GM18867 (cell line): Measurements from ENCODE around the gene PPM1B.
"Not testable (repeated sequence)": the region's sequence is repeated elsewhere in the genome, so short reads cannot be mapped to it uniquely, and the experiment has no call there.

ENCODE experiments used
- ATAC-seq: cut with Tn5 transposase; IDR thresholded peaks from one replicate; pipeline ENCODE4 v1.9.1; 2021; ENCODE audit warnings: mild to moderate bottlenecking, moderate library complexity; ENCODE audit not compliant: unreplicated experiment

Gene PPM1B

GRCh38 chr2:44155666-44156446, 12.8 kb upstream of the PPM1B start:
- no peak for ATAC-seq

- ATAC-seq: no peak
These were observed 4.9 kb upstream of the PPM1B start for GRCh38 chr2:44163777-44164176.

- ATAC-seq: no peak
These were observed 4.1 kb upstream of the PPM1B start for GRCh38 chr2:44164617-44165016.

DNA sequence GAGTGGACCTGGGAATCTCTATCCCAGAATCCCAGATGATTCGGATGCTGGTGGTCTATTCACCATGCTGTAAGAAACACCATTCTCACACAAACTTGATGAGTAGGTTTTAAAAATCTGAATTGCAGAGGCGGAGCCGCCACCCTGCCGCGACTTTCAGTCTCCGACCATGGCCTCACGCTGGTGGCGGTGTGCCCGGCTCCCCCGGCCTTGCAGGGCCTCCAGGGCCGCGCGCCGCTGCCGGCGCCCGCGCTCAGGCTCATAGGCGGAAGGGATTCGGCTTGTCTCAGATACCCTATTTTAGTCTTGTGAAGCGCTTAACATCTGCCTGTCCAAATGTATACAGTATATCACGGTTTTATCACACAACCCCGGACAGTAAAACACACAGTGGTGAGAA, 2.6 kb upstream of the PPM1B start:
- no peak for ATAC-seq

DNA sequence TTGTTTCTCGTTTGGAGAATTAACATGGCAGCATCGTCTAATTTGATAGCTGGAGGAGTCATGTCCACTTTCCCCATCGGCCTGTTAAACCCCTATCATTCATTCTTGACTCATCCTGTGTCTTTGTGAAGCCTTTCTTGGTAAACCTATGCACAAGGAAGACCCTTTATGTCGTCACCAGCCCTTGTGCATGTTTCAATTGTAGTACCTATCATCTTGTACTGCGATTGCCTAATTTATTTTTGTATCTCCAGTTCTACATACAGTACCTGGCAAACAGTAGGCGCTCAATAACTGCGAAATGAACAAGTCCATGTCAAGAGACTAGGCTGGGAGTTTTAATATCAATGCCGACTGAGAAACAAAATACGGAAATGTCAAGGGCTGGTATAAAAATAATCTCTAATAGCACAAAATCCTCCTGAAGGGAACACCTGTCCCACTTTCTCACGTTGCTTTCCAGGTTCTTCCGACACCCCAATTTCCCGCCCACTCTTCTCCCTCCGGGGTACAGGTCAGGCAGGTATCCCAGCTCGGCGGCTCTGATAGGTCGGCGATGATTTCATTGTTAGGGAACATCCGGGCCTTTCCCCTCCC, 1.3 kb upstream of the PPM1B start:
- no peak for ATAC-seq

DNA sequence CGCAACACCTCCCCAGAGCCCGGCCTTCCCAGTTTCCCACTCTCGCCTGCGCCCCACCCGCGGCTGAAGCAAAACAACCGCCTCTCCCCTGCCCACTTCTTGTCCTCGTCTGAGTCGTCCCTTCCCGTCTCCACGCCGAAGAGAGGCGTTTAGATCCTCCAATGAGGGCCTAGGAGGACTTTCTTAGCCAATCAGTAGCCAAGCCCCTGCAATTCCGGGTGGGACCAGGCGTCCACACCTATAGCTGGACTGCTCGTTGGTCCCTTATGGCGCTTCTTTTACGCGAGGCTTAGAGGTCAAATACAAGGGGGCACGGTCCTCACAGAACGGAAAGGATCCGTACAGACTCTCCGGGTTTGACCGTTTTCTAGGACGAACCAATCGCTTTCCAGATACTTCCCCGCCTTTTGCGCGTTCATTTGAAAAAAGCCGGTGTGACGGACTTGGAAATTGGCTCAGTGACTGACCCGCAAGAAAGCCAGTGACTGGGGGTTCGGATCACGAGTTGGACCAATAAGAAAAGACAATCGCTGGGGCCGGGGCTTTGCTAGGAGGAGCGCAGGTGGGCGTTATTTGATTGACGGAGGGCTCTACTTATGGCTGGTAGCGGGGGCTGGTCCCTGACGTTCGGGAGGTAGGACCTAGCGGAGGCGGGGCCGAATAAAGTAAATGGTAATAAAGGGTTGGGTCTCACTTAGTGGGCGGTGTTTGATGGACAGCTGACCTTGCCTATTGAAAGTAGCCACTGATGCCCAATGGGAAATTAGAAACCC, 581 bp upstream of the PPM1B start:
- ATAC-seq: peak; percentile 82

DNA sequence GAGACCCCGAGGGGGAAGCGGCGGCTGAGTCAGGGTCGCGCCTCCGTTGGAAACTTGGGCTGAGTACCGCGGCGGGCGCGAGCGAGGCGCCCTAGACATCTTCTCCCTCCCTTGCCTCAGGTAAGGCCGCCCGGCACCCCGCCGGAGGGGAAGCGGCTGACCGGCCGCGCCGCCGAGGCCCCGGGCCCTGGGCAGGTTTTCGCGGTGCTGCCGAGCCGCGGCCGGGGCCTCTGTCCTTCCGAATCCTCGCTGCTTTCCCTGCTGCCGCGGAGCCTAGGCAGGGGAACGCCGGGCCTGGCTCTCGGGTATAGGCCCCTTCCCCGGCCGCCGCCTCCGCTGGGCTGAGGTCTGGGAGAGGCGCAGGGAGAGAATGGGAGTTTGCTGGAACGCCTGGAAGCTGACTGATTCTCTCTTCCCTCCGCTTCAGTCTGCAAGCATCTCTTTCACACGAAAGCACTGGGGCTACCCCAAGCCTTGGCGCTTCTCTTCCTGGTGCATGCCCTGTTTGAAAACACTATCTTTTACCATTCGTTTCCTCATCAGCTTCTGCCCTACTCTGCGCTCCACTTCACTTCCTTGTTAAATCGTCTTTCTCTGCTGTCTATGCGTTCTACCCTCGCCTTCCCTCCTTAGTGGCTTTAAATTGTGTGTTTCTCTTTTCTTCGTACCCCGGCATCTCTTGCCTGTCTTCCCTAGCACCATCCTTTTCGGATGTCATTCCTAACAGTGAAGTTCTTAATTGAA, 652 bp downstream of the PPM1B start:
- peak; percentile 18 for ATAC-seq

GRCh38 chr2:44170311-44170717, 1.6 kb downstream of the PPM1B start:
- no peak for ATAC-seq

GRCh38 chr2:44171018-44171417, 2.3 kb downstream of the PPM1B start:
- no peak for ATAC-seq

GRCh38 chr2:44171442-44171841, 2.8 kb downstream of the PPM1B start:
- not testable (repeated sequence) for ATAC-seq

GRCh38 chr2:44172576-44172975, 3.9 kb downstream of the PPM1B start:
- no peak for ATAC-seq

DNA sequence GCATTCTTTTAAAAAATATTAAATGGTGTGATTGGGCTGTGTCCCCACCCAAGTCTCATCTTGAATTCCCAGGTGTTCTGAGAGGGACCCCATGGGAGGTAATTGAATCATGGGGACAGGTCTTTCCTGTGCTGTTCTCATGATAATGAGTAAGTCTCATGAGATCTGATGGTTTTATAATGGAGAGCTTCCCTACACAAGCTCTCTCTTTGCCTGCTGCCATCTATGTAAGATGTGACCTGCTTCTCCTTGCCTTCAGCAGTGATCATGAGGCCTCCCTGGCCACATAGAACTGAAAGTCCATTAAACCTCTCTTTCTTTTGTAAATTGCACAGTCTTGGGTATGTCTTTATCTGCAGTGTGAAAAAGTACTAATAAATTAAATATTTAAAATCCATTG, 10.3 kb downstream of the PPM1B start:
- ATAC-seq: no peak

DNA sequence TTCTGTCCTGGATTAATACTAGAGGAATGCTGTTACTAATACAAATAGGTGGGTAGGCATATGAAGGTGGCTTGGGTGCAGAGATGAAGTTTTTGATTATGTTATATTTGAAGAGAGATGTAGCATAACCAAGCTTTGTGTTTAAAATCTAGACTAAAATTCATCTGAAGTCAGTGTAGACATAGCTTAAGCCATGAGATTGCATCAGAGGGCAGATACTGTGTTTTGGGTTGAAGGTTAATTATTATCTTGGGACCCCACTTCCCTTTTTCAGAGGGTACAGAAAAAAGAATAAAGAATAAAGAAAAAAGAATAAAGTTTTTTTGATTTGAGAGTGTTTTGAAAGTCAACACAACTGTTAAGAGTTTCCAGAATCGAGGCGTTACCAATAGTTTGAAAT, 13.0 kb downstream of the PPM1B start:
- ATAC-seq: no peak

GRCh38 chr2:44184106-44184505, 15.4 kb downstream of the PPM1B start:
- no peak for ATAC-seq

- no peak for ATAC-seq
These were observed 18.1 kb downstream of the PPM1B start for GRCh38 chr2:44186810-44187209.

DNA sequence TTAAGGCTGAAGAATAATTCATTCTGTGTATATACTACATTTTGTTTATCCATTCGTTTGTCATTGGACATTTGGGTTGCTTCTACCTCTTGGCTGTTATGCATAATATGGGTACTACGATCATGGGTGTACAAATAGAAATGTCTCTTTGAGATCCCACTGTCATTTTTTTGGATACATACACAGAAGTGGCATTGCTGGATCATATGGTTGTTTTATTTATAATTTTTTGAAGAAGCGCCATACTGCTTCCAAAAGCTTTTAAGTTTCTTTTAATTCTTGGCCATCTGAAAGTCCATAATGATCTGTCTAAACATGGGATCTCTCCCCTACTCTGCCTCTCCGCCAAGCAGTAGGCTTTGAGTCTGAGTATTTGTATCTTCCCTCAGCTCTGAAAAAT, 18.6 kb downstream of the PPM1B start:
- ATAC-seq: no peak

DNA sequence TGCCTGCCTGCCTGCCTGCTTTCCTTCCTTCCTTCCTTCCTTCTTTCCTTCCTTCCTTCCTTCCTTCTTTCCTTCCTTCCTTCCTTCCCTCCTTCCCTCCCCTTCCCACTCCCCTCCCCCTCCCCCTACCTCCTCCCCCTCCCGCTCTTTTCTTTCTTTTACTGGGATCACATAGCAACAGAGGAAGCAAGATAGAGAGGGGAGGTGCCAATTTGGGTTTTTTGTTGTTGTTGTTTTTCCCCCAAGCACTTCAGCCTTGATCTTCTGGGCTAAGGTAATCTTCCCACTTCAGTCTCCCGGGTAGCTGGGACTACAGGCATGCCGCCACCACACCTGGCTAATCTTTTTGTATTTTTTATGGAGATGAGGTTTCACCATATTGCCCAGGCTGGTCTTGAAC, 20.0 kb downstream of the PPM1B start:
- no peak for ATAC-seq

GRCh38 chr2:44189104-44189503, 20.4 kb downstream of the PPM1B start:
- no peak for ATAC-seq

GRCh38 chr2:44190526-44190925, 21.9 kb downstream of the PPM1B start:
- ATAC-seq: no peak

DNA sequence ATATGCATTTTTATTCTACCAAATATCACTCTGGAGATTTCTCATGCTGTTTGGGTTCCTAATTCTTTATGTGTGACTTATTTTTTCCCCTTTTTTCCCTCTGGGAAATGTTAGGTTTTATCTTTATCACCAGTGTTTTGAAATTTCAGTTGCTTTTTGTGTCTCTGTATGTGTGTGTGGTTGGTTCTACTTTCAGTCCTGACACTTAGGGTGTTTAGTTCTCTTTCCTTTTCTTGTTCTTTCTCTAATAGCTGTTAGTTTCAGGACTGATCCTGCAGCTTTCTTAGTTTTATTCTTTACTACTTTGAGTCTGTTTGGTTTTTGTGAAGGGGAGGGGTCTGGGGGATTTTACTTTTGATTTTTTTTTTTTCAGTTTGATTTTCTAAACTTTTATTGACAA, 23.1 kb downstream of the PPM1B start:
- peak; percentile 88 for ATAC-seq

- ATAC-seq: no peak
These were observed 24.0 kb downstream of the PPM1B start for GRCh38 chr2:44192646-44193045.
